Lower leg skin (tissue), 3 donors: ENCODE results near the gene MYO3A.

Source experiments
- CTCF ChIP-seq, 3 donors: fragments of 450-650 bp; IDR thresholded peaks; one replicate each; pipeline ENCODE4 v1.5.1; 2016; ENCODE audit warnings: antibody characterized with exemption in 3 of 3, mild to moderate bottlenecking in 3 of 3, moderate library complexity in 2 of 3
- POLR2A ChIP-seq, 2 donors: fragments of 450-650 bp; IDR thresholded peaks; one replicate each; pipeline ENCODE4 v1.6.1; 2016 to 2017; ENCODE audit warnings: antibody characterized with exemption in 2 of 2, mild to moderate bottlenecking in 1 of 2, moderate library complexity in 1 of 2

- no peak for TF ChIP-seq CTCF (IDR thresholded peaks at IDR 0.05)
- no peak for TF ChIP-seq POLR2A (IDR thresholded peaks at IDR 0.05)
These were observed 309.3 kb downstream of the MYO3A start for GRCh38 chr10:26243351-26243720.
